Activated CD8-positive, alpha-beta memory T cell treated with anti-CD3 and anti-CD28 coated beads for 1 hour (primary cell): ENCODE results near the gene SPATA31A5.
"Not testable (repeated sequence)": the region's sequence is repeated elsewhere in the genome, so short reads cannot be mapped to it uniquely, and the experiment has no call there.

Experiments used
- DNase-seq, 2 donors: peaks; one replicate each; pipeline ENCODE4 v3.0.0-alpha.2; 2020; ENCODE audit warnings: low read depth in 1 of 2; ENCODE audit errors: extremely low read depth in 1 of 2

SPATA31A5 gene

DNA sequence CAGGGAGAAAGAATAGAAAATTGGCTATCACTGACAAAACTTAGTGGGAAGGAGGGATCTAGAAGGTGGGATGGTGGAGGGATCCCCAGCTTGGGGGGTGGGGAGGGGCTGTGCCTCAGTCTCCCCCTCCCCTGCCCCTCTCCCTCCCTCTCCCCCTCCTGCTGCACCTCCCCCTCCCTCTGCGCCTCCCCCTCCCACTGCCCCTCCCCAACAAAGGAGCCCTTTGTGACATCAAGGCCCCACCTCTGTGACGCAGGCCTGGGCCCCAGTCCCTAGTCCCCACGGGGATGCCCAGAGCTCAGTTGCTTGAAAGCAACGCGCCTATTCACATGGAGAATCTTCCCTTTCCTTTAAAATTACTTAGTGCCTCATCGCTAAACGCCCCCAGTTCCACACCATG is at the start of gene SPATA31A5:
Gene SPATA31A5 (plus strand): TSS at position 301 of the 400 bp plus-strand sequence. CDS start 29 bp downstream, at position 330.
- DNase-seq, result not testable (repeated sequence)

DNA sequence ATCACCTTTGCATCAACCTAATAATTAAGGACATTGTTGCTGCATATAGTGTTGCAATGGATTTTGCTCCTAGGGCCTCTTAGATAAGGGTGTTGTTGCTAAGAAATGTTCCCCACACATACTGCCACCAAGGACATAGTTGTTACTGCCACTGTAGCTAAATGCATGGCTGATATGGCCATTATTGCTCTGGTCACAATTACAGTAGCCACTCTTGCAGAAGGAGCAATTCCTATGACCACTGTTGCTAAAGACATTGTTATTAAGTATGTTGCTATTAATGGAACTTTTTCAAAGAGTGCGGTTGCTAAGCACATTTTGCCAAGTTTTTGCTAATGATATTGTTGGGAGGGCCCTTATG is 48.8 kb downstream of the SPATA31A5 start:
- DNase-seq, result not testable (repeated sequence)

DNA sequence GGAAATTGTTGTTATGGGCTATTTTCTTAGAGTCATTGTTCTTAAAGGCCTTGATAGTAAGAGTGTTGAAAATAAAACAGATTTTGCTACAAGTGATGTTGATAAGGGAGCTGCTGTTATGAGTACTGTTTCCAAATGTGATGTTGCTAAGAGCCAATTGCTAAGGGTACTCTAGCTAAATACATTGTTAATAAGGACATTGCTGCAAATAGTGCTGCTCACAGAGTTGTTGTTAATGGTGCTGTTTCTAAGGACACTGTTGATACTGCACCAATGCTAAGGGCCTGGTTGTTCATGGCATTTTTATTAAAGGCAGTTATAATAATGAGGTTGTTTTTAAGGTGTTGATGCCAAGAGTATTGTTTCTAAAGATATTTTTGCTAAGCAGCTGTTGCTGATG is 52.2 kb downstream of the SPATA31A5 start:
- not testable (repeated sequence) for DNase-seq
